IPS DF 6.9 (cell line): ENCODE measurements around the gene RGS1.

Experiments used
- DNase-seq: peaks from one replicate; pipeline ENCODE4 v3.0.0-alpha.2; 2013; ENCODE audit warnings: low read depth, low spot score
- H3K27ac ChIP-seq: one replicate; pipeline ENCODE4 v1.5.1; 2013; ENCODE audit warnings: low read length, control low read depth
- H3K27me3 ChIP-seq: 2 replicates; pipeline ENCODE4 v1.6.1; 2013; ENCODE audit warnings: mild to moderate bottlenecking, low read length; ENCODE audit not compliant: control insufficient read depth, insufficient read depth
- H3K36me3 ChIP-seq: 2 replicates; pipeline ENCODE4 v1.6.1; 2013; ENCODE audit warnings: low read length; ENCODE audit not compliant: control insufficient read depth, insufficient read depth
- H3K4me1 ChIP-seq: 2 replicates; pipeline ENCODE4 v1.6.1; 2013; ENCODE audit warnings: low read length; ENCODE audit not compliant: control insufficient read depth, insufficient read depth
- H3K4me3 ChIP-seq: 2 replicates; pipeline ENCODE4 v1.5.1; 2013; ENCODE audit warnings: mild to moderate bottlenecking, low read length
- H3K9me3 ChIP-seq: 2 replicates; pipeline ENCODE4 v1.6.1; 2013; ENCODE audit warnings: low read length, inconsistent platforms; ENCODE audit not compliant: control insufficient read depth, insufficient read depth
- WGBS: extraction: QIAGEN DNeasy Blood & Tissue Kit; methylation state at CpG from one replicate; pipeline ENCODE4 v1.1.7; 2013; ENCODE audit warnings: mixed read lengths, missing lambda C conversion rate; ENCODE audit not compliant: insufficient read length, insufficient coverage; 5-methylcytosine and 5-hydroxymethylcytosine counted together

RGS1 gene

DNA sequence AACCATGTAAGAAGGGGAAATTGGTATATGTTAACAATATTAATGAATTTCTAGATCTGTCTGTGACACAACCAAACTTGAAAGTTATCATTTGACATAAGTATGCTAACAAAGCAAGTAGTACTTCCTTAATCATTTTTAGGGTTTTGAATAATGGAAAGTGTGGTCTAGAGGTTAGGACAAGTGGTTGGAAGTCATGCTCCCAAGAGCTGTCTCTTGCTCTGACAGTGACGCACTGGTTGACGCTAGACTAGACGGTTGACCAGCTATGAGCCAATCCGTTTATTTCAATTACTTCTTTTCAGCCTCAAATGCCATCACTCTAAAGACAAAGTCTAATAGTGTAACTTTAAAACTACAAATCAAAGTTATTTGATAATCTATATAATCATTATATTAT is 20.7 kb upstream of the RGS1 start:
- WGBS: no CpG with 5 or more reads among the region's 4 CpGs
- DNase-seq: no peak
- no peaks in the 10 kb centered on the region for H3K36me3 ChIP-seq
- H3K27me3 ChIP-seq: no peaks in the 10 kb centered on the region
- H3K4me1 ChIP-seq: no peaks in the 10 kb centered on the region
- no peak overlapping the region for H3K27ac ChIP-seq
- no peaks in the 10 kb centered on the region for H3K9me3 ChIP-seq
- no peak overlapping the region for H3K4me3 ChIP-seq

GRCh38 chr1:192555399-192555798 is 20.2 kb upstream of the RGS1 start:
- Histone ChIP-seq H3K9me3 (no peaks in the 10 kb centered on the region), H3K4me3 (no peak overlapping the region), H3K36me3 (no peaks in the 10 kb centered on the region), H3K27me3 (no peaks in the 10 kb centered on the region), H3K27ac (no peak overlapping the region), H3K4me1 (no peaks in the 10 kb centered on the region)
- DNase-seq: no peak

- no peaks in the 10 kb centered on the region for H3K9me3 ChIP-seq
- WGBS: no CpG with 5 or more reads among the region's 4 CpGs
- no peaks in the 10 kb centered on the region for H3K27me3 ChIP-seq
- no peak for DNase-seq
- no peak overlapping the region for H3K27ac ChIP-seq
- no peak overlapping the region for H3K4me3 ChIP-seq
- H3K4me1 ChIP-seq: no peaks in the 10 kb centered on the region
- H3K36me3 ChIP-seq: no peaks in the 10 kb centered on the region
Measured at GRCh38 chr1:192557841-192558595, 17.6 kb upstream of the RGS1 start.

- WGBS: no CpG with 5 or more reads among the region's 6 CpGs
- Histone ChIP-seq H3K27ac (no peak overlapping the region), H3K4me3 (no peak overlapping the region), H3K4me1 (no peaks in the 10 kb centered on the region), H3K9me3 (no peaks in the 10 kb centered on the region), H3K36me3 (no peaks in the 10 kb centered on the region), H3K27me3 (no peaks in the 10 kb centered on the region)
- DNase-seq: no peak
Measured at GRCh38 chr1:192559115-192560006, 16.2 kb upstream of the RGS1 start.

- H3K27me3 ChIP-seq: no peaks in the 10 kb centered on the region
- DNase-seq: no peak
- H3K27ac ChIP-seq: no peak overlapping the region
- H3K4me1 ChIP-seq: no peaks in the 10 kb centered on the region
- no peak overlapping the region for H3K4me3 ChIP-seq
- H3K36me3 ChIP-seq: no peaks in the 10 kb centered on the region
- WGBS: no CpG with 5 or more reads among the region's 4 CpGs
- no peaks in the 10 kb centered on the region for H3K9me3 ChIP-seq
Measured at GRCh38 chr1:192561301-192561700, 14.3 kb upstream of the RGS1 start.

DNA sequence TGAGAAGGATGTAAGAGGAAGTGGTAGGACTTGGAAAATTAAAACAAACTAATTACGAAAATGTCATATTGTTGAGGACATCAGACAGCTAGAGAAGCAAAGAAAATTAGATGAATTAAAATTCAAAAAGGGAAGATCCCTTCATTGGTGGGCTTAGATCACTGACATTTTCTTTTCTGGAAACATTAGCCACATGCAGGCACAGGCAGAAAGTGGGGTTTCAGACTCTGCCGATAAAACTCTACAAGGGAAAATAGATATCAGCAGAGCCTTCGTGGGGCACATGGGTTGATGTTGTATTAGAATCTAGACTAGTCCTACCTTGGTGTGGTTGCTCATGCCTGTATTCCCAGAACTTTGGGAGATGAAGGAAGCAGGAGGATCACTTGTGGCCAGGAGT is 12.4 kb upstream of the RGS1 start:
- H3K4me1 ChIP-seq: no peaks in the 10 kb centered on the region
- no peak overlapping the region for H3K4me3 ChIP-seq
- DNase-seq: no peak

GRCh38 chr1:192564099-192564498 is 11.5 kb upstream of the RGS1 start:
- Histone ChIP-seq H3K27me3 (no peaks in the 10 kb centered on the region), H3K36me3 (no peaks in the 10 kb centered on the region), H3K9me3 (no peaks in the 10 kb centered on the region), H3K4me1 (no peaks in the 10 kb centered on the region), H3K4me3 (no peak overlapping the region), H3K27ac (no peak overlapping the region)
- no peak for DNase-seq
- WGBS: no CpG with 5 or more reads among the region's 4 CpGs

More for the DNA sequence above, 12.4 kb upstream of the RGS1 start:
- no peak overlapping the region for H3K27ac ChIP-seq
- no CpG with 5 or more reads among the region's 3 CpGs for WGBS
- H3K9me3 ChIP-seq: no peaks in the 10 kb centered on the region
- no peaks in the 10 kb centered on the region for H3K27me3 ChIP-seq
- H3K36me3 ChIP-seq: no peaks in the 10 kb centered on the region

GRCh38 chr1:192565946-192566345 is 9.6 kb upstream of the RGS1 start:
- Histone ChIP-seq H3K36me3 (no peaks in the 10 kb centered on the region), H3K27me3 (no peaks in the 10 kb centered on the region), H3K27ac (no peak overlapping the region), H3K9me3 (no peaks in the 10 kb centered on the region), H3K4me1 (no peaks in the 10 kb centered on the region), H3K4me3 (no peak overlapping the region)
- DNase-seq: no peak
- no CpG with 5 or more reads among the region's 1 CpG for WGBS

DNA sequence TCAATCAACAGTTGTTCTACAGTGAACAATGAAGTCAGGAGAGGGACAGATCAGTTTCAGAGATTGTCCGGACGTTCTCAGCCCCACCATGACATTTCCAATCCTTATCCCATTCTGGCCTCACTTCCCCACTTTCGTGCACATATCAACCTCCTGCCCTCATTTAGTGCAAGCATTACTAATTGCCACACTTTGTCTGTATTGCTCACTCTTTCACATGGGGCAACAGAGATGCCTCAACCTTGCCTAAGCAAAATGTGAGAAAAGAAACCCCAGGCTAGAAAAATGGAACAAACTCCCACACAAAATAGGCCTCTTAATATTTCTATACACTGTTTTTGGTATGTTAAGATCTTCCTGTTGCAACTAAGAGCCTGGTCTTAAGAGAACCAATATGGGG is 8.9 kb upstream of the RGS1 start:
- Histone ChIP-seq H3K9me3 (no peaks in the 10 kb centered on the region), H3K27ac (no peak overlapping the region), H3K4me1 (no peaks in the 10 kb centered on the region), H3K4me3 (no peak overlapping the region), H3K27me3 (no peaks in the 10 kb centered on the region), H3K36me3 (no peaks in the 10 kb centered on the region)
- WGBS: no CpG with 5 or more reads among the region's 3 CpGs
- no peak for DNase-seq

DNA sequence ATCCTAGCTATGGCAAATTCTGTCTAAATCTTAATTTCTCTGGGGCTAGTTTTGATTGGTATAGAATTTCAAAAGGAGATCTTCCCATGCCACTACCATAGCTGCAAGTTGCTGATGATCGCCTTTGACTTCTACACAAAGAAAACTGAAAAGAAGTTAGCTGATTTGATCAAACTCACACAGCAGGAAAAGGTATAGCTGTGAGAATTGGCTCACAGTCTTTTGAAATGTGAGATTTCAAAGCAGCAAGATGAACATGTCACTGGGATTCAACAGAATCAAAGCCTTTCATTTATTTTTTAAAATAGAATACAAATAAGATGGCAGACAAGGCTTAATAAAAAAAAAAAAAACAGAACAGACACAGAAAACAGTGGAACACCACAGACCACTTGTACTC is 7.5 kb upstream of the RGS1 start:
- H3K9me3 ChIP-seq: no peaks in the 10 kb centered on the region
- no CpG with 5 or more reads among the region's 1 CpG for WGBS
- no peak for DNase-seq
- no peaks in the 10 kb centered on the region for H3K27me3 ChIP-seq
- H3K36me3 ChIP-seq: no peaks in the 10 kb centered on the region
- no peak overlapping the region for H3K4me3 ChIP-seq
- H3K4me1 ChIP-seq: no peaks in the 10 kb centered on the region
- no peak overlapping the region for H3K27ac ChIP-seq
